Effector memory CD4-positive, alpha-beta T cell (primary cell): ENCODE results near the gene ITPKB.

ENCODE experiments used
- DNase-seq, 3 donors: peaks; one replicate each; pipeline ENCODE4 v3.0.0-alpha.2; 2020
- H3K27ac ChIP-seq: 2 replicates; pipeline ENCODE4 v1.7.0; 2013; ENCODE audit warnings: mild to moderate bottlenecking, low read length, moderate library complexity; ENCODE audit not compliant: insufficient read depth, poor library complexity, severe bottlenecking
- H3K27me3 ChIP-seq: replicated peaks from 2 replicates; pipeline ENCODE4 v1.7.0; 2013; ENCODE audit warnings: mild to moderate bottlenecking, low read length; ENCODE audit not compliant: insufficient read depth, control insufficient read depth, poor library complexity, severe bottlenecking
- H3K36me3 ChIP-seq: 2 replicates; pipeline ENCODE4 v1.7.0; 2013; ENCODE audit warnings: mild to moderate bottlenecking, low read length, moderate library complexity; ENCODE audit not compliant: control insufficient read depth, insufficient read depth
- H3K4me1 ChIP-seq: 2 replicates; pipeline ENCODE4 v1.7.0; 2013; ENCODE audit warnings: low read length, mild to moderate bottlenecking; ENCODE audit not compliant: control insufficient read depth, insufficient read depth, poor library complexity, severe bottlenecking
- H3K4me3 ChIP-seq: 2 replicates; pipeline ENCODE4 v1.7.0; 2013; ENCODE audit warnings: low read length, low read depth, mild to moderate bottlenecking; ENCODE audit not compliant: insufficient read depth, poor library complexity, severe bottlenecking
- H3K9me3 ChIP-seq: 2 replicates; pipeline ENCODE4 v1.7.0; 2013; ENCODE audit warnings: mild to moderate bottlenecking, low read length, moderate library complexity; ENCODE audit not compliant: control insufficient read depth

The ITPKB gene

DNA sequence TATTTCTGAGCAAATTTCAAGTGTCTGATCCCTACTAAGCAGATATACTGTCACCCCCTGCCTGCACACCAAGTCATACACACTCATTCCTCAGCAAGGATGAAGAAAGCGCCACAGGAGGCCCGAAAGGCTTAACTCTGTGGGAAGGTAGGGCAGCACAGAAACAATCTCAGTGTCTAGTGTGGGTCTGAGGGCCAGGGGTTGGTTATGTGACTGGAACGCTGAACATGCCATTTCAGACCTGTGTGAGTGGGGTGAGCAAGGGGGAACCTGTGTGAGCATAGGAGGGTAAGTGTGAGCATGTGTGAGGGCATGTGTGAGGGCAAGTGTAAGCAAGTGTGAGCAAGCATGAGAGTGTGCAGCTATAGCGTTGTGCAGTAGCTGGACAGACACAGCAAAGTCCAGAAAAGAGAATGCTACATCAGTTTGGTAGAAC lies 6.2 kb downstream of the ITPKB start:
- Histone ChIP-seq H3K36me3 (peaks cover 47% of the 10 kb centered on the region), H3K27me3 (no peaks in the 10 kb centered on the region), H3K27ac (peak overlapping the region; percentile 93), H3K4me1 (peaks cover 32% of the 10 kb centered on the region), H3K4me3 (peak overlapping the region; percentile 100), H3K9me3 (no peaks in the 10 kb centered on the region)
- DNase-seq: no peak

- Histone ChIP-seq H3K36me3 (peaks cover 42% of the 10 kb centered on the region), H3K27me3 (no peaks in the 10 kb centered on the region), H3K27ac (peak overlapping the region; percentile 93), H3K4me3 (peak overlapping the region; percentile 100), H3K4me1 (peaks cover 46% of the 10 kb centered on the region), H3K9me3 (no peaks in the 10 kb centered on the region)
- no peak for DNase-seq
Observed at GRCh38 chr1:226731257-226731893, 7.7 kb downstream of the ITPKB start.

DNA sequence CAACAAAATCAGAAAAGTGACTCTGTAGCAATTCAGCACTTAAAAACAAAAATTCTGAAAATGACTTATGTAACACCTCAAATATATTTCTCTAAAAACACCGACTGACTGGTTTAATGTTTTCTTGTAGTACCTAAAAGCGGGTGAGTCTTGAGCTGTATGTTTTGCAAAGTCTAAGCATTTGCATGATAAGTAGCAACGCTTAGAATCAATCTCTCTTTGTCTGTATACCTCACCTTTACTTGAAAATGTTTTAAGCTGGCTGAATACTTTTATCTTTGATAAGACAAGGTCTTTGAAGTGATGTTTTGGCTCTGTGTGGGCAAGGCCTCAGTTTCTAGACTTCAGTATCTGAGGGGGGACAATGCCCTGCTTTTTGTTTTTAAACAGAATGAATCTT lies 8.2 kb downstream of the ITPKB start:
- Histone ChIP-seq H3K4me3 (peak overlapping the region; percentile 100), H3K9me3 (no peaks in the 10 kb centered on the region), H3K4me1 (peaks cover 46% of the 10 kb centered on the region), H3K27ac (peak overlapping the region; percentile 93), H3K27me3 (no peaks in the 10 kb centered on the region), H3K36me3 (peaks cover 42% of the 10 kb centered on the region)
- no peak for DNase-seq

DNA sequence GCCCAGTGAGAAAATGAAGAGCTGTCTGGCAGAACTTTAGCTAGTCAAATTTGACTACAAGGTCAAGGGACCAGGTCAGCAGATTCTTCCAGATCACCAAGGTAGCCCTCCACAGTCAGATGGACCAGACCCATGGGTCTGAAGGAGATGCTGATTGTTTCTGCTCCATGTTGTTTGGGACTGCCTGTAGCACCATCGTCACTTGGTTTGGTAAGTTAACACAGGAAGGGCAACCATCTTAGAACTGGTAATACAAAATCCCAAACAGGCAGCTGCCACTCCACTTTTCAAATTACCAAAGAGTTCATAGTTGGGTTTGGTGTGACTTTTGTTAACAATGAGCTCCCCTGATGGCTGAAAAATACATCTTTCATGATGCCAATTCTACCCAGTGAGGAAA lies 9.0 kb downstream of the ITPKB start:
- Histone ChIP-seq H3K27ac (peak overlapping the region; percentile 93), H3K4me1 (peaks cover 53% of the 10 kb centered on the region), H3K27me3 (no peaks in the 10 kb centered on the region), H3K9me3 (no peaks in the 10 kb centered on the region), H3K36me3 (peaks cover 40% of the 10 kb centered on the region), H3K4me3 (peak overlapping the region; percentile 100)
- no peak for DNase-seq

- H3K4me3 ChIP-seq: peak overlapping the region; percentile 35
- no peak for DNase-seq
- H3K27me3 ChIP-seq: no peaks in the 10 kb centered on the region
- H3K27ac ChIP-seq: peak overlapping the region; percentile 65
- H3K9me3 ChIP-seq: no peaks in the 10 kb centered on the region
- peaks cover 28% of the 10 kb centered on the region for H3K36me3 ChIP-seq
- H3K4me1 ChIP-seq: peaks cover 69% of the 10 kb centered on the region
Observed at GRCh38 chr1:226728448-226728847, 10.6 kb downstream of the ITPKB start.

DNA sequence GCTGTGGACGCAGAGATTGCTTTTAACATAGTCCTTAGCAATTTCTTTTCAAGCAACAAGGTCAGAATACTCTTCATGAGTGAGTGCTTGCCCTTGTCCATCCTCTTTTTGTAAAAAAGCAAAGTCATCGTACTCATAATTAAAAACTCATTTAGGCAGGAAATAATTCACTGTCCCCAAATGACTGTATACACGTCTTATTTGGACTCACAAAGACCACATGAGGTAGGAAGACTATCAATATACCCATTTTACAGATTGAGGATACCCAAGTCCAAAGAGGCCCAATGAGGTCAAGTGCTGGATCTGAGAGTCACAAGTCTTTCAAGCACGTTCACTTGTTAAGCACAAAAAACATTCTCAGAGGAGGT lies 13.2 kb downstream of the ITPKB start:
- Histone ChIP-seq H3K27me3 (no peaks in the 10 kb centered on the region), H3K36me3 (peaks cover 19% of the 10 kb centered on the region), H3K4me3 (peak overlapping the region; percentile 18), H3K9me3 (no peaks in the 10 kb centered on the region), H3K4me1 (peaks cover 78% of the 10 kb centered on the region), H3K27ac (peak overlapping the region; percentile 65)
- DNase-seq: no peak

DNA sequence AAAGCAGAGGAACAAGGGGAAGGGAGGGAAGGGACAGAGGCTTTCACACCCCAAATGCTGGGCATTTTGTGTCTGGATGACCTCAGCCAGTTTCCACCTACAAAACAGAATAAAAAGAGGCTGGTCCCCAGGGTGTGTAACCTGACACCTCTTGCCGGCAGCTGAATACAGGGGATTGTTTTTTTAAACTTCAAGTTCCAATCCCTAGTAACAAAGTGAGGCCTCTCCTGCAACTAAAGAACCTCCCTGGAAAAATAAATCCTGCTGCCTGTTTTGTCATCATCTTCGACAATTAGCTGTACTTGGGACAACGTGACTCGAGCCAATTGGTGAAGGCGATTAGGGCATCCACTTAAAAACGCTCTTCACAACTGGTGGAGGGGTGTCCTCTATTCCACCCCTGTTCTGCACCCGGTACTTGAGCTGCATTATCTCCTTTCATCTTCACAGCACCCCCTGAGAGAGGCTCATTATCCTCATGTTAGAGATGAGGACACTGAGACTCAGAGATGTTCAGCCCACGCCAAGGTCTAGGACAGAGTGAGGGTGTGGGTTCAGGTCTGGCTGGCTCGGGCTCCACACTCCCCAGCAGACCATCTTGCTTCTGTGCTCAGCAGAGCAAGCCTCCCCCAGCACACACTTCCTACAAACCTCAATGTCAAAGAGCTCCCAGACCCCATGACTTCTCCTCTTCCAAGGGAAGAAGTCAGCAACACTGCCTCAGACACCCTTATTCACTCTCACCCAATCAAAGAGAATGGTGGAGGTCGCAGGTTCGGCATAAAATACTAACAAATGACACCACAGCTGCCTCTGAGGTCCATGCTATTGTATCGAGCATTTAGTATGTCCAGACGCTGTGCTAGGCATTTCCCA lies 15.2 kb downstream of the ITPKB start:
- Histone ChIP-seq H3K4me1 (peaks cover 78% of the 10 kb centered on the region), H3K4me3 (peak overlapping the region; percentile 38), H3K36me3 (peaks cover 23% of the 10 kb centered on the region), H3K9me3 (no peaks in the 10 kb centered on the region), H3K27me3 (no peaks in the 10 kb centered on the region), H3K27ac (peak overlapping the region; percentile 65)
- no peak for DNase-seq

GRCh38 chr1:226722901-226723656 lies 16.0 kb downstream of the ITPKB start:
- Histone ChIP-seq H3K36me3 (peaks cover 18% of the 10 kb centered on the region), H3K27me3 (no peaks in the 10 kb centered on the region), H3K4me3 (no peak overlapping the region), H3K4me1 (peaks cover 76% of the 10 kb centered on the region), H3K9me3 (no peaks in the 10 kb centered on the region), H3K27ac (peak overlapping the region; percentile 65)
- DNase-seq: no peak

- H3K4me1 ChIP-seq: peaks cover 77% of the 10 kb centered on the region
- no peaks in the 10 kb centered on the region for H3K27me3 ChIP-seq
- H3K27ac ChIP-seq: peak overlapping the region; percentile 26
- H3K36me3 ChIP-seq: peaks cover 18% of the 10 kb centered on the region
- DNase-seq: no peak
- no peaks in the 10 kb centered on the region for H3K9me3 ChIP-seq
- H3K4me3 ChIP-seq: no peak overlapping the region
Observed at GRCh38 chr1:226722240-226722900, 16.7 kb downstream of the ITPKB start.
